Vagina (tissue), 2 donors: ENCODE measurements around the gene ZNF207. TPM values are rescaled to one million over a fixed set of nuclear protein-coding genes. Genes with fewer than 3 reads are reported as not detected.

Experiments
- DNase-seq, 2 donors: peaks; one replicate each; pipeline ENCODE4 v3.0.0-alpha.2; 2017; ENCODE audit errors: extremely low spot score in 2 of 2
- H3K27ac ChIP-seq: fragments of 200-600 bp; sonication (generic); one replicate; pipeline ENCODE4 v1.5.1; 2019
- H3K27me3 ChIP-seq: fragments of 200-600 bp; sonication (generic); one replicate; pipeline ENCODE4 v1.5.1; 2019
- H3K36me3 ChIP-seq, 2 donors: fragments of 200-600 bp; sonication (generic); one replicate each; pipeline ENCODE4 v1.5.1; 2017 to 2019
- H3K4me1 ChIP-seq: fragments of 200-600 bp; sonication (generic); one replicate; pipeline ENCODE4 v1.5.1; 2019
- H3K4me3 ChIP-seq, 2 donors: fragments of 200-600 bp; sonication (generic); 1 replicate in 1 of 2; 2 replicates in 1 of 2; pipeline ENCODE4 v1.5.1; 2016 to 2019
- H3K9me3 ChIP-seq: fragments of 200-600 bp; sonication (generic); one replicate; pipeline ENCODE4 v1.5.1; 2019
- POLR2A ChIP-seq, 2 donors: fragments of 450-650 bp; IDR thresholded peaks; one replicate each; pipeline ENCODE4 v1.6.1; 2017; ENCODE audit warnings: antibody characterized with exemption in 2 of 2, mild to moderate bottlenecking in 2 of 2, moderate library complexity in 2 of 2
- POLR2AphosphoS5 ChIP-seq, 2 donors: sonication (generic); formaldehyde crosslinking; IDR thresholded peaks; one replicate each; pipeline ENCODE4 v1.9.0; 2017; ENCODE audit warnings: antibody characterized with exemption in 2 of 2, mild to moderate bottlenecking in 2 of 2, low read depth in 1 of 2; ENCODE audit not compliant: insufficient read depth in 1 of 2
- intact Hi-C: fragments of 100-400 bp; cut with DNase I; formaldehyde crosslinking; loops from one replicate; pipeline ENCODE4 v1.15.1; 2023
- total RNA-seq: library from RNA; depleted of rRNA; stranded (reverse); fragments of >200 nt; gene quantifications from one replicate; pipeline ENCODE4 v1.2.3, GENCODE V29; 2016
- TF ChIP-seq, protein P1 (sequence below), 3 experiments: fragments of 450-650 bp in 2 of 3; fragments of 200-600 bp in 1 of 3; sonication (generic) in 1 of 3; IDR thresholded peaks; one replicate each; pipeline ENCODE4 v1.5.1; 2017 to 2019; ENCODE audit warnings: antibody characterized with exemption in 3 of 3, mild to moderate bottlenecking in 2 of 3, moderate library complexity in 2 of 3

Gene ZNF207
- total RNA-seq, 1 donor from 2014 or later = 193 TPM

DNA sequence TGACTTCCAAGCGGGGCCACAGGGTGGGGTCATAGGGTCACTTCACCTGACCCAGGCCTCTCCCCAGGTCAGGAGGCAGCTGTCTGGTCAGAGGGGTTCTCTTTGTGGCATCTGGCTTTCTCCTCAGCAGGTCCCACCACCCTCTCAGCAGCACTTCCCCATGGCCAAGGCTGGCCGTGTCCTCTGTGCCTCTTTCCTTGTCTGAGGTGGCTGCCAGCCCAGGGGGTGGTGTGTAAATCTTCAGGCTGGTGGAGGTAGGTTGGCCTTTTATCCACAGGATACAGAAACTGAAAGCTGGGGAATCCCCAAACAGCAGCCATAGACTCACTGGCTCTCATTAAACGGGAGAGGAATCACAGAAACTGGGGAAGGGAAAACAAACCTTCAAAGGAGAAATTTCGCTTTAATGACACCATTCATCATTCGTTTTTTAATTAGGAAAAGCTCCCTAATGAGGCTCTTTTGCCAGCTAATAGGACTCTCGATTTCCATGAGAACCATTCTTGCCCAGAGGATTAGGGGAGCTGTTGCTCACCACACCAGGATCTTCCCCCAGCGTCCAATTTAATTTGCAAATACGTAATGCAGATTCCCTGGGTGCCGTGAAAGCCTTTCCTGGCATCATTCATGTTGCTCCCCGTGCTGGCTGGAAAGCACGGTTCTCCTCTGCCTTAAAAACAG, 26.0 kb upstream of the ZNF207 start:
- no peaks in the 10 kb centered on the region for H3K27me3 ChIP-seq
- intact Hi-C loops = loop anchor here (5.0 kb wide), 1 partner anchor 67 kb away; no protein-coding TSS in a partner anchor

DNA sequence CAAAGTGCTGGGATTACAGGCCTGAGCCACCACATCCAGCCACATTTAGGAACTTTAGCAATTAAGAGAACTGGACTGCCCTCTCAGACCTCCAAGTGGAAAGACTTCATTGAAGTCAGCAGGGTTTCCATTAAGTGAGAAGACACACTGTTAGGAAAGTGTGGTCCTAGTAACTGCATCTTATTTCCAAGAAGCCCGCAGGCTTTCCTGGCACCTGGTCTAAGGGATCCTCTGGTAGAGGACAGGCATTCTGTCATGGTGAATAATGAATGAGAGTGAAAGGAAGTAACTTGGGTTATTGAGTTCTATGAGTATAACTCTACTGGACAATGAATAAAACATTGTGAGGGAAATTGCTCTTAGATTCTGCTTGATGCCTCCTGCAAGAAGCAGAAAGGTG, 22.0 kb upstream of the ZNF207 start:
- no peaks in the 10 kb centered on the region for H3K27me3 ChIP-seq
- no peaks in the 10 kb centered on the region for H3K9me3 ChIP-seq
- intact Hi-C loops = no loop called here
- H3K4me1 ChIP-seq = peaks cover 9% of the 10 kb centered on the region
- H3K4me3 ChIP-seq = no peak overlapping the region
- H3K36me3 ChIP-seq = peaks cover 0 to 3% of the 10 kb centered on the region in 2 donors
- DNase-seq = no peak
- TF ChIP-seq POLR2A (IDR thresholded peaks at IDR 0.05) (no peak), POLR2AphosphoS5 (IDR thresholded peaks at IDR 0.05; ENCODE audit: insufficient read depth in 1 of 2, low read depth in 1 of 2) (no peak)
- TF ChIP-seq, protein P1, sequence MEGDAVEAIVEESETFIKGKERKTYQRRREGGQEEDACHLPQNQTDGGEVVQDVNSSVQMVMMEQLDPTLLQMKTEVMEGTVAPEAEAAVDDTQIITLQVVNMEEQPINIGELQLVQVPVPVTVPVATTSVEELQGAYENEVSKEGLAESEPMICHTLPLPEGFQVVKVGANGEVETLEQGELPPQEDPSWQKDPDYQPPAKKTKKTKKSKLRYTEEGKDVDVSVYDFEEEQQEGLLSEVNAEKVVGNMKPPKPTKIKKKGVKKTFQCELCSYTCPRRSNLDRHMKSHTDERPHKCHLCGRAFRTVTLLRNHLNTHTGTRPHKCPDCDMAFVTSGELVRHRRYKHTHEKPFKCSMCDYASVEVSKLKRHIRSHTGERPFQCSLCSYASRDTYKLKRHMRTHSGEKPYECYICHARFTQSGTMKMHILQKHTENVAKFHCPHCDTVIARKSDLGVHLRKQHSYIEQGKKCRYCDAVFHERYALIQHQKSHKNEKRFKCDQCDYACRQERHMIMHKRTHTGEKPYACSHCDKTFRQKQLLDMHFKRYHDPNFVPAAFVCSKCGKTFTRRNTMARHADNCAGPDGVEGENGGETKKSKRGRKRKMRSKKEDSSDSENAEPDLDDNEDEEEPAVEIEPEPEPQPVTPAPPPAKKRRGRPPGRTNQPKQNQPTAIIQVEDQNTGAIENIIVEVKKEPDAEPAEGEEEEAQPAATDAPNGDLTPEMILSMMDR (IDR thresholded peaks at IDR 0.05) = no peak
- no peak overlapping the region for H3K27ac ChIP-seq

More for the DNA sequence above, 26.0 kb upstream of the ZNF207 start:
- DNase-seq = no peak
- Histone ChIP-seq H3K36me3 (no peaks in the 10 kb centered on the region), H3K9me3 (no peaks in the 10 kb centered on the region), H3K4me1 (peaks cover 9% of the 10 kb centered on the region), H3K27ac (no peak overlapping the region), H3K4me3 (peak overlapping the region; percentile 13 to 37)
- TF ChIP-seq POLR2A (IDR thresholded peaks at IDR 0.05) (no peak), POLR2AphosphoS5 (IDR thresholded peaks at IDR 0.05; ENCODE audit: insufficient read depth in 1 of 2, low read depth in 1 of 2) (no peak)
- TF ChIP-seq, protein P1 (IDR thresholded peaks at IDR 0.05) = no peak

DNA sequence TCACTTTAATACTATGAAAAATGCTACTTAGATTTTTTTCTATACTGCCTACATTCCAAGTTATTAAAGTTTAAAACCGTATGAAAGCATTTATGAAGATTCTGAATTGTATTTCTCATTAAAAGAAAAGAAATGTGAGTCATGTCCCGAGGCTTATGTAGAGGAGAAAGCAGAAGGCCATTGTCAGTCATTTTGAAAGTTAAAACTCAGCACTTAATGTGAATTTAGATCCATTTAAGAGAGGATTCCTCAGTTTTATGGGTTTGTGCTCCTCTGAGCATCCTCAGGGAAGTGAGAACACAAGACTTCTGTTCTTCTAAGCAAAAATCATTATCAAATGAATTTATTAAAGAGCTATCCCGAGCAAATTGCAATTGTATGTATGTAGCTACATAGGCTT, 19.8 kb upstream of the ZNF207 start:
- Histone ChIP-seq H3K27me3 (no peaks in the 10 kb centered on the region), H3K27ac (no peak overlapping the region)
- intact Hi-C loops = no loop called here

DNA sequence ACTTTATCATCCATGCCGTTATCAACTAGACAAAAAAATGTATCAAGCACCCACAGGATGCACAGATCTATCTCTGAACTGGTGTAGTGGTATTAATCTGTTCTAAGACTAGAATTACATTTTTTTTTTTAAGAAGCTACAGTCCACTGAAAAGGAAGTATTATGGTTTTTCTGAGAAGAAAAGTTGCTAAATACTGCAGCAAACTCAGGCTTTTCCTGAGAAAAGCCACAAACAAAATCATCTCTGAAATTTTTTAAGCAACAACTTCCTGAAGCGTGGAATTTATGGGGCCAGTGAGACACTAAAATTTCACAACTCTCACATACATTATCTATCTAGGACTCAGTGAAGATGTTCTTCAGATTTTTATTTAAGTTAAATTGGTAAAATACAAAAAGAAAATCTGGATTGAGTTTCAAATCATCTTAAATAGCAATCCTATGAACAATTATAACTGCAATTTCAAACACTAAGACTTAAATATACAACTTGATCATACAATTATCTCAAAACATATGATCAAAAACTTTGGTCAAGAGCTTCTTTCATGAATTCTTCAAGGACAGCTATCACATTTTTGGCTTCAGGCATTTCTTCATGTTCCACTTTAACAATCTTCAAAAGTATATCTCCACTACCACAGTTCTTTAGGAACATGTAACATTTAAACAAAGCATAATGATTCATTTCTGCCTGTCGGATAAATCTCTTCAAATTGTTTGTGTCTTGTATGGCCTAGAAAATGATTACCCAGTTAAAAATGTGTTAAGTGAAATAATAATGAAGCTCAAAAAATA, 18.5 kb upstream of the ZNF207 start:
- DNase-seq = no peak
- no peaks in the 10 kb centered on the region for H3K27me3 ChIP-seq
- no peak overlapping the region for H3K27ac ChIP-seq
- peaks cover 4 to 32% of the 10 kb centered on the region in 2 donors for H3K36me3 ChIP-seq
- no peaks in the 10 kb centered on the region for H3K4me1 ChIP-seq
- no peaks in the 10 kb centered on the region for H3K9me3 ChIP-seq
- TF ChIP-seq, protein P1 (IDR thresholded peaks at IDR 0.05) = no peak
- no peak for TF ChIP-seq POLR2A (IDR thresholded peaks at IDR 0.05)
- no peak for TF ChIP-seq POLR2AphosphoS5 (IDR thresholded peaks at IDR 0.05; ENCODE audit: insufficient read depth in 1 of 2, low read depth in 1 of 2)
- intact Hi-C loops = no loop called here
- no peak overlapping the region for H3K4me3 ChIP-seq

More for the DNA sequence above, 19.8 kb upstream of the ZNF207 start:
- DNase-seq = no peak
- Histone ChIP-seq H3K4me3 (no peak overlapping the region), H3K9me3 (no peaks in the 10 kb centered on the region), H3K36me3 (peaks cover 0 to 24% of the 10 kb centered on the region in 2 donors), H3K4me1 (no peaks in the 10 kb centered on the region)
- TF ChIP-seq POLR2A (IDR thresholded peaks at IDR 0.05) (no peak), POLR2AphosphoS5 (IDR thresholded peaks at IDR 0.05; ENCODE audit: insufficient read depth in 1 of 2, low read depth in 1 of 2) (no peak)
- TF ChIP-seq, protein P1 (IDR thresholded peaks at IDR 0.05) = no peak
